Measurements from ENCODE around the gene TNNI3K. TPM values are rescaled to one million over a fixed set of nuclear protein-coding genes. Genes with fewer than 3 reads are reported as not detected.

TNNI3K gene
- total RNA-seq, 2 experiments from 2014 or later: 0.45 to 0.67 TPM

DNA sequence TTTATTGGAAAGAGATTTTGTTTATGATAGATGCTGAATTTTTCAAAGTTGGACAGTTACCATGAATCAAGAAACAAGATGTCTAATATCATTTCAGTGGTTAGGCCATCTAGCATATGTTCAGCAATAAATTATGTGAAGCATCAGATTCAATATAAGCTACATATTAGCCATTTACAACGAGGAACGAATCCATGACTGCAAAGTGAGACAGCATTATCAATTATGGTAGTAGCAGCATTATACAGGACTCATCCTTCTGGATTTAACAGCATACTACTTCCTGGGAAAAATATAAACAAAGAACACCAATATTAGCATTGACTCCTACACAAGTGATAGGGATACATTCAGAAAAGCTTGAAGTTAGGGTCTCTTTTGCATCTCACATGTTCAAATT, 218.1 kb downstream of the TNNI3K start:
- DNase-seq (no peak), ATAC-seq (ENCODE audit: low read depth) (no peak)
- Mint-ChIP-seq H3K9me3 (no peaks in the 10 kb centered on the region), H3K4me3 (no peak overlapping the region), H3K27me3 (no peaks in the 10 kb centered on the region), H3K36me3 (no peaks in the 10 kb centered on the region), H3K27ac (no peak overlapping the region), H3K4me1 (no peaks in the 10 kb centered on the region)
- POLR2A ChIA-PET: no interaction called here

DNA sequence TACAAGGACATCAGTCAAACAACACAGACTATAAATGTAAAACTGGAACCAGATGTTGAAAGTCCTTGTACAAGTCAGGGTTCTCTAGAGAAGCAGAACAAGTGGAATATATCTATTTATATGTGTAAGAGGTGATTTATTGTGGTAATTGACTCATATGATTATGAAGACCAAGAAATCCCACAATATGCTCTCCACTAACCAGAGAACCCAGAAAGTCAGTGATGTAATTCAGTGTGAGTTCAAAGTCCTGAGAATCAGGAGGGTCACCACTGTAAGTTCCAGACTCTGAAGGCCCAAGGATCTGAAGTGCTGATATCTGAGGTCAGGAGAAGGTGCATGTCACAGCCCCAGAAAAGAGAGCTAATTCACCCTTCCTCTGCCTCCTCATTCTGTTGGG, 220.2 kb downstream of the TNNI3K start:
- Mint-ChIP-seq H3K9me3 (no peaks in the 10 kb centered on the region), H3K36me3 (no peaks in the 10 kb centered on the region), H3K27ac (no peak overlapping the region), H3K4me1 (no peaks in the 10 kb centered on the region), H3K4me3 (no peak overlapping the region), H3K27me3 (no peaks in the 10 kb centered on the region)
- ATAC-seq (ENCODE audit: low read depth): no peak
- POLR2A ChIA-PET: no interaction called here
- DNase-seq: no peak

DNA sequence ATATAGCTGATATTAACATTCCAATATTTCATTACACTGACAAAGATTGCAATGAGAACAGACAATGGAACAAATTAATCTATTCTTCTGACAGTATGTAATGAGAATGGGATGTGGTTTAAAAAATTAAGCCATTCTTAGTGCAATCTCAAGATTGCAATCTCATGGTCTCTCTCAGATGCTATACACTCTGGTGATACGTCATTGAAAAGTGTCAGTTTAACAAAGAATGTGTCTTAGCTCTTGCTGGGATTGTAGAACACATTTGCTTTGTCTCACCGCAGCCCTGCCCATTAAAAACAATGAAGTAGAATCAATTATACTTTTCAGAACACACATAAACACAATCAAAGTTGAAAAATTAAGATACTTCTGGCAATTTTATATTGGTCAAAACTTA, 222.1 kb downstream of the TNNI3K start:
- no peaks in the 10 kb centered on the region for H3K27me3 Mint-ChIP-seq
- POLR2A ChIA-PET: no interaction called here

DNA sequence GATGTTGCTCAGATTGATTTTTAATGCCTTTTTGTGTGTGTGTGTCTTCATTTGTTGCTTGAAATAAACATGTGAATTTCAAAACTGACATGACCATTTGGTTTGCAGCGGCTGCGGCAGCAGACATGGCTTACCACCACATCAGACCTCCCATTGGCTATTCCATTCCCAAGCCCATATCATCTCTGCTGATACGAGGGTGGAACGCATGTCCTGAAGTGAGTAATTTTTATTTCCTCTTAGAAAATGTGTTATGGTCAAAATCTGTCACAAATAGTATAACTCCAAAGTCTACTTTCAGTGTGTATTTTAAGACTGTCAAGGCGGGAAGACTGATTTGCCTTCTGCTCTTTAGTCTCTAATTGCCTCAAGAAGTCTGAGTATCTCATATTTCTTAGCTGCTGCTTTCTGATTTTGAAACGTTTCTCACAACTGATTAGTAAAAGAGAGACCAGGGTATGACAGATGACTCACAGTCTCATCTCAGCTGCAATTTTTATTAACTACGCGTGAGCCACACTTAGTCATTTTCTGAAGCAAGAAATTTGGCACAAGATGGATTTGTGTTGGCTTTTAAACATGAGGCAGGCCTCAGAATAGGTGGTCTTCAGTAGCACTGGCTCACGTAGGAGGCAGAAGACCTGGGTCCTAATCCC, 228.3 kb downstream of the TNNI3K start:
- H3K27me3 Mint-ChIP-seq: no peaks in the 10 kb centered on the region

More for the DNA sequence above, 222.1 kb downstream of the TNNI3K start:
- Mint-ChIP-seq H3K4me1 (no peaks in the 10 kb centered on the region), H3K27ac (no peak overlapping the region), H3K36me3 (no peaks in the 10 kb centered on the region), H3K9me3 (no peaks in the 10 kb centered on the region), H3K4me3 (no peak overlapping the region)
- no peak for DNase-seq
- ATAC-seq (ENCODE audit: low read depth): no peak

DNA sequence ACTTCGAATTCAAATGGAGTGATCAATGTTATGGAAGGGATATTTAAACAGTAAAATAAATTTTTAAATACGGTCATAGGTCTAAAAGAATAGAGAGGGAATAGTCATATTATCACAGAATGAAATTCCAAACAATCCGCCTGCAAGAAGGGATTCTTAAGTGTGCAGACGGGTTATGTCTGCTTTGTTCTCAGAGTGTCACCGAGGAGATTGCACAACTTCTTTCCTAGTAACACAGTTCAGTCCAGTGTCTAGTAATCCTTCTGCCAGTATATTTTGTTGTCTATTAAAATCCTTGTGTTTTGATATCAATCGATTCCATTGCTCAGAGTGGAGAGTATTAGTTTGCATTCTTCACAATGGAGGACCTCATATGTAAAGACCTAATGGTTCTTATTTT, 228.8 kb downstream of the TNNI3K start:
- POLR2A ChIA-PET: no interaction called here
- H3K27ac Mint-ChIP-seq: no peak overlapping the region
- H3K27me3 Mint-ChIP-seq: no peaks in the 10 kb centered on the region
- no peaks in the 10 kb centered on the region for H3K9me3 Mint-ChIP-seq
- DNase-seq (no peak), ATAC-seq (ENCODE audit: low read depth) (no peak)
- no peaks in the 10 kb centered on the region for H3K36me3 Mint-ChIP-seq
- H3K4me1 Mint-ChIP-seq: no peaks in the 10 kb centered on the region
- H3K4me3 Mint-ChIP-seq: no peak overlapping the region

More for the DNA sequence above, 228.3 kb downstream of the TNNI3K start:
- H3K4me1 Mint-ChIP-seq: no peaks in the 10 kb centered on the region
- POLR2A ChIA-PET: no interaction called here
- no peak for DNase-seq
- H3K36me3 Mint-ChIP-seq: no peaks in the 10 kb centered on the region
- H3K4me3 Mint-ChIP-seq: no peak overlapping the region
- ATAC-seq (ENCODE audit: low read depth): no peak
- no peaks in the 10 kb centered on the region for H3K9me3 Mint-ChIP-seq
- no peak overlapping the region for H3K27ac Mint-ChIP-seq

DNA sequence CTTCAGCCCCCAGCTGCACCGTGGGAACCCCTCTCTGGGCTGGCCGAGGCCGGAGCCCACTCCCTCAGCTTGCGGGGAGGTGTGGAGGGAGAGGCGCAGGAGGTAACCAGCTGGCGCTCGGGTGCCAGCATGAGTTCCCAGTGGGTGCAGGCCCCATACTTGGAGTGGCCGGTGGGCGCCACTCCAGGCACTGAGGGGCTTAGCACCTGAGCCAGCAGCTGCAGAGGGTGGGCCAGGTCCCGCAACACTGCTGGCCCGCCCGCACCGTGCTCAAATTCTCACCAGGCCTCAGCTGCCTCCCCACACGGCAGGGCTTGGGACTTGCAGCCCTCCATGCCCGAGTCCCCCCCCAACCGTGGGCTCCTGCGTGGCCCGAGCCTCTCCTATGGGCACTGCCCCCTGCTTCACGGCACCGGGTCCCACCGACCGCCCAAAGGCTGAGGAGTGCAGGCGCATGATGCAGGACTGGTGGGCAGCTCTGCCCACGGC, 230.1 kb downstream of the TNNI3K start:
- H3K27ac Mint-ChIP-seq: no peak overlapping the region
- no peaks in the 10 kb centered on the region for H3K4me1 Mint-ChIP-seq
- DNase-seq (no peak), ATAC-seq (ENCODE audit: low read depth) (no peak)
- no peak overlapping the region for H3K4me3 Mint-ChIP-seq
- no peaks in the 10 kb centered on the region for H3K36me3 Mint-ChIP-seq
- POLR2A ChIA-PET: no interaction called here
- H3K9me3 Mint-ChIP-seq: no peaks in the 10 kb centered on the region
- H3K27me3 Mint-ChIP-seq: no peaks in the 10 kb centered on the region

DNA sequence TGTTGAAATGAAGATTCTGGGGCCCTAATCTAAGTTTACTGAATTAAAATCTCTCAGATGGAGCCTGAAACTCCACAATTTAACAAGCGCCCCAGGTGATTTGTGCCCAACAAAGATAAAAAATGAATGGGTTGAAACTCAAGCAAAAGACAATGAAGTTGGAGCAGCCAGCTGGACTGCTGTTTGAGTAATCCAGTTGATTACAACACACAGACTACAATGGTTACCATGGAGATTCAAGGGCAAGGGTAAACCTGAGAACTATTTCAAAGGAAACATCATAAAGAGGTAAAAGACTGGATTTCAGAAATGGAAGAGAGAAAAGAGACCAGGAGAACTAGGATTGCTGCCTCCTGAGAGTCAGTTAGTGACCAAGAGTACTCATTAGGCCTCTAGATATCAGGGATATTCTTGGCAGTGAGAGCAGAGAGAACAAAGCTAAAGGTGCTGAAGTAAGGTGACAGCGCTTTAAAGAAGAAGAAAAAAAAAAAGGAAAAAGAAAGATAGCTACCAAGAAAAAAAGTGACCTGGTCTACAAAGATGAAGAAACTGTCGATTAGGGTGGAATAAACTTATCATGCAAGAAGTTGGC, 232.7 kb downstream of the TNNI3K start:
- H3K9me3 Mint-ChIP-seq: no peaks in the 10 kb centered on the region
- no peaks in the 10 kb centered on the region for H3K4me1 Mint-ChIP-seq
- DNase-seq (no peak), ATAC-seq (ENCODE audit: low read depth) (no peak)
- H3K27ac Mint-ChIP-seq: no peak overlapping the region
- no peaks in the 10 kb centered on the region for H3K36me3 Mint-ChIP-seq
- POLR2A ChIA-PET: no interaction called here
- H3K27me3 Mint-ChIP-seq: no peaks in the 10 kb centered on the region
- no peak overlapping the region for H3K4me3 Mint-ChIP-seq

DNA sequence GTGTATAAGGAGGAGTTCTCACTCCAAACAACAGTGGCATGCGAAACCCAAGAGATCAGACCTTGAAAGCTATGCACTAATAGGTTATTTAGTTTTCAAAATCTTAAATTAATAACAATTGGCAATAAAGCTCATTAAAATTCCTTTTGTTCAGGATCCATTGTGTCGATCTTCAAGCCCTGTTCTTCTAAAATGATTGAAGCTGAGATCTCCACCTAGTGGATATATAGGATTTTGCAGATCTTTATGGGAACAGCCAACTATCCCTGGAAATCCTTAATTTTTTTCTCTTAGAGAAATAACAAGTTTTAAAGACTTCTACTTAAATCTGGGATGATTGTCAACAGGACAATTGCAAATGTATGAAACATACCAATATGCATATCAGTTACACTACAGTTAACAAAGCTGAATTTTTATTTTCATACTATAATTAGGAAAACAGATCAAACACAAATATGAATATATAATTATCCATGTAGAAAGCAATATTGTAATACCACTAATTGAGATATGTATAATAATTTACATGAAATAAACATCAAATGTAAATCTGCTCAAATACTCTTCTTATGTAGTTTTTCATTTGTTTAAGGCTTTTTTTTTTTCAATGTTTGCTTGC, 233.9 kb downstream of the TNNI3K start:
- no peaks in the 10 kb centered on the region for H3K27me3 Mint-ChIP-seq
- POLR2A ChIA-PET: no interaction called here
- H3K27ac Mint-ChIP-seq: no peak overlapping the region
- no peaks in the 10 kb centered on the region for H3K4me1 Mint-ChIP-seq
- no peak for ATAC-seq (ENCODE audit: low read depth)
- H3K36me3 Mint-ChIP-seq: no peaks in the 10 kb centered on the region
- no peaks in the 10 kb centered on the region for H3K9me3 Mint-ChIP-seq
- H3K4me3 Mint-ChIP-seq: no peak overlapping the region
- DNase-seq: no peak

DNA sequence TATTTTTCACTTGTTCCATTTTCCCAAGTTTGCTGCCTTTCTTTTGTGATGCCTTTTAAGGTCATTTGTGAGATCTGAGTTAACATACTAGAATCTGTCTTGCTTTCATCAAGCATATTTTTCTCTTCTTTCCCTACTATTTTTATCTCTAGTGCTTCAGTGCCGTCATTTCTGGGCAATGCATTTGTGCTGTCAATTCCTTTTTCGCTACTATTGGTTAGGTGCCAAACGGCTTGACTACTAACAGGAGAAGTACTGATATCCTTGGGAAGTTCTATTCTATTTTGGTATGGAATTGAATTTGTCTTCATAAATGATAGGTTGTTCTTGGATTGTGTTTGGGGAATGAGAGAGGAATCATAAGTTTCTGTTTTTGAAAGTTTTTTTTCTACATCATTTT, 235.1 kb downstream of the TNNI3K start:
- Mint-ChIP-seq H3K27me3 (no peaks in the 10 kb centered on the region), H3K27ac (no peak overlapping the region), H3K4me1 (no peaks in the 10 kb centered on the region), H3K9me3 (no peaks in the 10 kb centered on the region), H3K36me3 (no peaks in the 10 kb centered on the region), H3K4me3 (no peak overlapping the region)
- POLR2A ChIA-PET: no interaction called here
- DNase-seq (no peak), ATAC-seq (ENCODE audit: low read depth) (no peak)

DNA sequence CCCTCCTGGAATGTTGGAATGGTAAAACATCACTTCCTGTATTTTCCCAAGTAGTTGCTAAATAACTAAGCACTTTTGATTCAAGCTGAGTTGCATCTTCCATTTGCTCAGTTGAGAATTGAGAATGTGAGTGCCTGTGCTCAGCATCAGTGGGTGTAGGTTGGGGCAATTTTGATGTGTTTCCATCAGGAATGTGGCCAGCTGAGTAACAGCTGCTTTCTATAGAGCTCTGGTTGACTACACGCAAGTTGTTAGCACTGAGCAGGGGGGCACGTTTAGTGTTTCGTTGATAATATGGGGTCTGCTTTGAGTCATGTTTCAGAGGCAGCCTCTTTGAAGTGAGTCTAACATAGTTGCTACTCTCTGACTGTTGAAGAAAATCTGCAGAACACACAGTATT, 235.7 kb downstream of the TNNI3K start:
- Mint-ChIP-seq H3K9me3 (no peaks in the 10 kb centered on the region), H3K27ac (no peak overlapping the region), H3K4me3 (no peak overlapping the region), H3K4me1 (no peaks in the 10 kb centered on the region), H3K27me3 (no peaks in the 10 kb centered on the region), H3K36me3 (no peaks in the 10 kb centered on the region)
- DNase-seq (no peak), ATAC-seq (ENCODE audit: low read depth) (no peak)
- POLR2A ChIA-PET: no interaction called here

DNA sequence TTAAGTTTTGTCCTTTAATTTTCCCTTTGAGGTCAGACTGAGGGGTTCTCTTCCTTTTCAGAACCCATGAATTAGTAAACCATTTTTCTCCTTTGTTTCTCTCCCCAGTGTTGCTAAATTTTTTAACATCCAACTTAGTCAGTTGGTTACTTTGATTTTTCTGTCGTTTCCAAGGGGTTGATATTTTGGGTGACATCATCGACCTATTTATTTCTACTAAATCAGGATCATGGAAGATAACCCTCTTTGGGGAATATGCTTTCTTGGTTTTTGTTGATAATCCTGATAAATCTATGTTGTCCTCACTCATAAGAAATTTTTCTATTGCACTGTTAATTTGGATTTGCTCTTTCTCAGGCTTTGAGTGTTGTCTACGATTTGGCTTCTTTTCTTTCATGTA, 236.3 kb downstream of the TNNI3K start:
- no peak overlapping the region for H3K4me3 Mint-ChIP-seq
- H3K36me3 Mint-ChIP-seq: no peaks in the 10 kb centered on the region
- no peaks in the 10 kb centered on the region for H3K9me3 Mint-ChIP-seq
- H3K27me3 Mint-ChIP-seq: no peaks in the 10 kb centered on the region
- H3K27ac Mint-ChIP-seq: no peak overlapping the region
- H3K4me1 Mint-ChIP-seq: no peaks in the 10 kb centered on the region
- POLR2A ChIA-PET: no interaction called here
- DNase-seq (no peak), ATAC-seq (ENCODE audit: low read depth) (no peak)

DNA sequence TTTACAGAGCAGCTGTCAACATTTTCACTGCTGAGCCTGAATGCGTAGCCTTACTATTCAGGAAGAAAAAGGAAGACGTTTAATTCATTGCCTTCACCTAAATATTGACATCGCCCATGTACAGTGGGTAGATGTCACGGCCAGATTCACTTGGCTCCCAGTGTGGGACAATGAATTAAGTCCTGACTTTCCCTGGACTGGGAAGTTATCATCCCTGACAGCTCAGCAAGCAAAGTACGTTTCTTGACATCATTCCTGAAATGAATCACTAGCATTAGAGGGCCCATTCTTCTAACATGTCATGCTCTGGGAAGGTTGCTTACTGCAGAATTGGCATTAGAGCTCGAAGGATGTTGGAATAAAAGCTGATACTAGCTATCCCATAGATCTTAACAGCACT, 239.4 kb downstream of the TNNI3K start:
- H3K27ac Mint-ChIP-seq: no peak overlapping the region

DNA sequence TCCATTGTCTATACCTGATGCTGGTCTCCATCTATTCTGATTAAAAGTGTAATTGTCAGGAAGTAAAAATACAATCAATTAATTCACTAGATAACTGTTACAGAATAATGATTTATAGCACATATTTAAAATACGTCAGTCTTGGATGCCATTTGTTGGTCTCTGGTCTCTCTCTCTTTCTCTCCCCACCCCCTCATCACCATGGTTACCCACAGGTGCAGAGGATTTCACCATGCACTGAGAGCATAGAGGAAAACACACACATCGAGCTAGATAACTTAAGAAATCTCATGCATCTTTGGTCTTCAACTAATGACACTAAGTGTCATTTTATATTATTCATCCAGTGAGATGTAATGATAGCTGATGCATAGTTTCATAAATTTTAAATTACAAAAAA, 243.8 kb downstream of the TNNI3K start:
- Mint-ChIP-seq H3K4me1 (no peaks in the 10 kb centered on the region), H3K27me3 (no peaks in the 10 kb centered on the region), H3K36me3 (no peaks in the 10 kb centered on the region), H3K4me3 (no peak overlapping the region), H3K9me3 (no peaks in the 10 kb centered on the region), H3K27ac (no peak overlapping the region)
- ATAC-seq (ENCODE audit: low read depth): no peak
- DNase-seq: no peak
- POLR2A ChIA-PET: no interaction called here

More for the DNA sequence above, 239.4 kb downstream of the TNNI3K start:
- ATAC-seq (ENCODE audit: low read depth): no peak
- no peak for DNase-seq
- Mint-ChIP-seq H3K9me3 (no peaks in the 10 kb centered on the region), H3K36me3 (no peaks in the 10 kb centered on the region), H3K4me3 (no peak overlapping the region), H3K27me3 (no peaks in the 10 kb centered on the region), H3K4me1 (no peaks in the 10 kb centered on the region)
- POLR2A ChIA-PET: no interaction called here

DNA sequence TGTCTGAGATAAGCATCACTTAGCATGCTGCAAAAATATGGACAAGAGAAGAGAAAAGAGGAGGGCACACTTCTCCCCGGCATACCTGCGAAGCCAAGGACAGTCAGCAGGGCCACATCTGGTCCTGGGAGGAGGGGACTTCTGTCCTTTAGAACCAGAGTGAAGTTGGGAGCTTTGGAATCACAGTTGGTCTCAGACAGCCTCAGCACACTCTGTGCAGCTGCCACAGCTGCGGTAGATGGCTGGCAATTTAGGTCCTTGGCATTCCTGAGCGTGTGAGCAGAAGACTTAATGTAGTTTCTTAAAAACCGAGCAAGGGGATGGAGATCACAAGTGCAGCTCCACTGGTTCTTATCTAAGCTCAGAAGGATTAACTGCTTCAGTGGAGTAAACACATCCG, 244.9 kb downstream of the TNNI3K start:
- Mint-ChIP-seq H3K4me1 (no peaks in the 10 kb centered on the region), H3K27ac (no peak overlapping the region), H3K36me3 (no peaks in the 10 kb centered on the region), H3K4me3 (no peak overlapping the region), H3K9me3 (no peaks in the 10 kb centered on the region), H3K27me3 (no peaks in the 10 kb centered on the region)
- DNase-seq: no peak
- POLR2A ChIA-PET: no interaction called here
- no peak for ATAC-seq (ENCODE audit: low read depth)
